Loucy (cell line): Measurements from ENCODE around the gene MEAF6.

ENCODE experiments used
- EZH2phosphoT487 ChIP-seq: fragments of 200-600 bp; IDR thresholded peaks from 2 replicates; pipeline ENCODE4 v1.6.1; 2018; ENCODE audit warnings: antibody characterized with exemption, mild to moderate bottlenecking, moderate library complexity, borderline replicate concordance
- TF ChIP-seq, protein P1 (sequence below): fragments of 200-600 bp; sonication (generic); conservative IDR thresholded peaks from 2 replicates; pipeline ENCODE4 v1.5.1; 2014; ENCODE audit warnings: mild to moderate bottlenecking, antibody characterized with exemption, low read length

DNA sequence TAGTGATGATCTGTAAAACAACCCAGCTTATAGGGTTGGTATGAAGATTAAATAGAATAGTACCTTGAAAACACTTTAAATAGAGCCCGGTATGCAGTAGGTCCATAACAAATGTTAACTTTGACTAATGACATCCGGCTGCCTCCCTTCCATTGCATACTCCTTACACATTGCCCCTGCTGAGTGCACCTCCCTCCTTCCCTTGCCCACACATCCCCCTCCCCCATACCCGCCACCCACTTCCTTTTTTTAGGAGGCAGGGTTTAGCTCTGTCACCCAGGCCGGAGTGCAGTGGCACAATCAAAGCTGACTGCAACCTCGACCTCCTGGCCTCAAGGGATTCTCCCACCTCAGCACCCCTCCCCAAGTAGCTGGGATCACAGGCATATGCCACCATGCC, 64.6 kb downstream of the MEAF6 start:
- TF ChIP-seq, protein P1, sequence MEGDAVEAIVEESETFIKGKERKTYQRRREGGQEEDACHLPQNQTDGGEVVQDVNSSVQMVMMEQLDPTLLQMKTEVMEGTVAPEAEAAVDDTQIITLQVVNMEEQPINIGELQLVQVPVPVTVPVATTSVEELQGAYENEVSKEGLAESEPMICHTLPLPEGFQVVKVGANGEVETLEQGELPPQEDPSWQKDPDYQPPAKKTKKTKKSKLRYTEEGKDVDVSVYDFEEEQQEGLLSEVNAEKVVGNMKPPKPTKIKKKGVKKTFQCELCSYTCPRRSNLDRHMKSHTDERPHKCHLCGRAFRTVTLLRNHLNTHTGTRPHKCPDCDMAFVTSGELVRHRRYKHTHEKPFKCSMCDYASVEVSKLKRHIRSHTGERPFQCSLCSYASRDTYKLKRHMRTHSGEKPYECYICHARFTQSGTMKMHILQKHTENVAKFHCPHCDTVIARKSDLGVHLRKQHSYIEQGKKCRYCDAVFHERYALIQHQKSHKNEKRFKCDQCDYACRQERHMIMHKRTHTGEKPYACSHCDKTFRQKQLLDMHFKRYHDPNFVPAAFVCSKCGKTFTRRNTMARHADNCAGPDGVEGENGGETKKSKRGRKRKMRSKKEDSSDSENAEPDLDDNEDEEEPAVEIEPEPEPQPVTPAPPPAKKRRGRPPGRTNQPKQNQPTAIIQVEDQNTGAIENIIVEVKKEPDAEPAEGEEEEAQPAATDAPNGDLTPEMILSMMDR: no peak
- TF ChIP-seq EZH2phosphoT487: no peak
